Epithelial cell of esophagus (primary cell): Measurements from ENCODE around the gene PRRT1.
"Not testable (repeated sequence)": the region's sequence is repeated elsewhere in the genome, so short reads cannot be mapped to it uniquely, and the experiment has no call there.

Experiments used
- DNase-seq: peaks from one replicate; pipeline ENCODE4 v3.0.0; 2010; ENCODE audit warnings: low read depth
- H3K4me3 ChIP-seq: 2 replicates; pipeline ENCODE4 v1.5.1; 2011; ENCODE audit warnings: mild to moderate bottlenecking, low read length, control low read depth
- TF ChIP-seq, protein P1 (sequence below): IDR thresholded peaks from 2 replicates; pipeline ENCODE4 v1.5.1; 2011; ENCODE audit warnings: low read depth, mild to moderate bottlenecking, low read length, control low read depth, inconsistent platforms; ENCODE audit not compliant: insufficient read depth; ENCODE audit errors: missing control alignments

PRRT1 gene

DNA sequence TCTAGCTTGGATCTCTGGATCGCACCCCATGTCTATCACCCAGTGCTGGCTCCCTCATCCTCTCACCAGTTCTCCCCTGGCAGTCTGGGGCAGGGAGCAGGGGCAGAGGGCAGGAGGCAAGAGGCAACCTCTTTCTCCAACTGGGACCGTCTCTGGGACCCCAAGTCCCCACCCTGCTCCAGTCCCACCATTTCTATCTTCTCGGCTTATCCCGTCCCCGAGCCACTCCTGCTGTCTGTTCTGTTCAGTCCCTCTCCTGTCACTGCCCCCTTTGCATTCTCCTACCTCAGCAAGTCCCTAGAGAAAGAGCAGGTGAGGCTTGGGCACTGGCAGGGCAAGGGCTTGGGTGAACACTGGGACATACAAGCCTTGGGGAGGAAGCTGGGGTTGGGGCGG, 42.0 kb downstream of the PRRT1 start:
- no peak for DNase-seq
- TF ChIP-seq, protein P1, sequence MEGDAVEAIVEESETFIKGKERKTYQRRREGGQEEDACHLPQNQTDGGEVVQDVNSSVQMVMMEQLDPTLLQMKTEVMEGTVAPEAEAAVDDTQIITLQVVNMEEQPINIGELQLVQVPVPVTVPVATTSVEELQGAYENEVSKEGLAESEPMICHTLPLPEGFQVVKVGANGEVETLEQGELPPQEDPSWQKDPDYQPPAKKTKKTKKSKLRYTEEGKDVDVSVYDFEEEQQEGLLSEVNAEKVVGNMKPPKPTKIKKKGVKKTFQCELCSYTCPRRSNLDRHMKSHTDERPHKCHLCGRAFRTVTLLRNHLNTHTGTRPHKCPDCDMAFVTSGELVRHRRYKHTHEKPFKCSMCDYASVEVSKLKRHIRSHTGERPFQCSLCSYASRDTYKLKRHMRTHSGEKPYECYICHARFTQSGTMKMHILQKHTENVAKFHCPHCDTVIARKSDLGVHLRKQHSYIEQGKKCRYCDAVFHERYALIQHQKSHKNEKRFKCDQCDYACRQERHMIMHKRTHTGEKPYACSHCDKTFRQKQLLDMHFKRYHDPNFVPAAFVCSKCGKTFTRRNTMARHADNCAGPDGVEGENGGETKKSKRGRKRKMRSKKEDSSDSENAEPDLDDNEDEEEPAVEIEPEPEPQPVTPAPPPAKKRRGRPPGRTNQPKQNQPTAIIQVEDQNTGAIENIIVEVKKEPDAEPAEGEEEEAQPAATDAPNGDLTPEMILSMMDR, result no peak
- no peak overlapping the region for H3K4me3 ChIP-seq

DNA sequence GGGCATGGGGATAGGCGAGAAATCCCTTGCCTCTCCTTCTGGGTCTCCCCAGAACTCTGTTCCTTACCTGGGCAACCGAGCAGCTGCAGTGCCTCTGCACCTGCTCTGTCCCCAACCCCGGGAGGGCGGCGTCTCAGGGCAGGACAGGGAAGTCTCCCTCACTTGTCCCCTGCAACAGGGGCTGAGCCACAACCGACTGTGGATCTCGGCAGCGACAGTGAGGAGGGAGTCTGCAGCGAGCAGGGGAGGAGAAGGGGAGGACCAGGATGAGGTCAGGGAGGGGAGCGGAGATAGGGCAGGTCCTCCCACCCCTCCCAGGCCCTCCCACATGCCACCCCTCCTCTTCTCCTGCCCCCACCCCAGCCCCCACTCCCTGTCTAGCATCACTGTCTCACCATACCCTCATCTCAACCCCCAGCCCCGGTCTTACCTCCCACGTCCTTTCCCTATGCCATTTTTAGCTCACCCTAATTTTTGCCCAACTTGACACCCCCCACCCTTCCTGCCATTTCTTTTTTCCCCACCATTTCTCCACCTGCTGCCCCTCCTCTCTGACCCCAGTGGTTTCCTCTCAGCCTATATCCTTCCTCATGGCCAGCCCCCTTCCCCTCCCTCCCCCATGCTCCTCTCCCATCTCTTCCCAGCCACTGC, 42.5 kb downstream of the PRRT1 start, which contains the start of gene TNXB:
TSS of gene TNXB (minus strand) at position 225 of the 651 bp plus-strand sequence. CDS start 11,140 bp downstream, outside the sequence.
- TF ChIP-seq, protein P1, result no peak
- no peak for DNase-seq
- no peak within 1 kb of the TSS for H3K4me3 ChIP-seq

DNA sequence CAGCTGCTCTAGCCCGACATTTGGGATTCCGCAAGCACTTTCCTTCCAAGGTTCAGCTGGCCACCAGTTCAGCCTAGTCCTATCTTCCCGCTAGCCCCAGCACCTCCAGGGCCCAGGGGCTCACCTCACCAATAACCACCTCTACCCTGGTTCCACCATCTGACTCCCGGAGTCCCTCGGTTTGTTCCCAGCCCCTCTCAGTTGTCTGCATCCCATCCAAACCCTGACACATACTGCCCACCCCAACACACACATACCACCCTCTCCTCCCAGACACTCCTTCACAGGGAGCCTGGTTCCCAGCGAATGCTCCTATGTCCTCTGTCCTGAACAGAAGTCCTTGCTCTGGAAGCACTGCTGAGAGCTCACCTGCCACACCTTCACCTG, 43.0 kb downstream of the PRRT1 start:
- no peak for DNase-seq
- no peak overlapping the region for H3K4me3 ChIP-seq
- TF ChIP-seq, protein P1, result no peak

DNA sequence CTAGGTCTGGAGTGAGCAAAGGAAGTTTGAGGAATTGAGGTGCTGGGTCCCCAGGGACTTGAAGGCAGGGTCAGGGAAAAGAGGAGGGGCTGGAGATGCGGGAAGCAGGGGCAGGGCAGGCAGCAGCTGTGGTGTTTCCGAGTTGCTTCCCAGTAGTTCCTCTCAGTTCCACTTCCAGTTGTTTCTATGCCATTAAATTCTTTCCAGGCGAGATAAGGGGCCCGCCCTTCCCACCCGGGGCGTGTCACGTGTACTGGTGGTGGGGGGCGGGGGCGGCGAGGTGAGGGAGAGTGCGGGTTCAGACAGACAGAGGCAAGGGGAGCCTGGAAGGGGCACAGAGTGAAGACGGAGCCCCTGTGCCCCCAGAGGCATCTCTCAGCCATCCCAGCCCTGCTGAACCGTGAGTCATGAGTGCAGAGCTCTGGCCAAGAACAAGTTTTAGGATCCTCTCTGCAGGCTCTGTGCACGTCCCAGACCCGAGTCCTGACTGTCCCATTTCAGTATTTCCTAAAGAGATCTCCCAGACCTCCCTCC, 43.6 kb downstream of the PRRT1 start:
- TF ChIP-seq, protein P1, result no peak
- H3K4me3 ChIP-seq, result no peak overlapping the region

DNA sequence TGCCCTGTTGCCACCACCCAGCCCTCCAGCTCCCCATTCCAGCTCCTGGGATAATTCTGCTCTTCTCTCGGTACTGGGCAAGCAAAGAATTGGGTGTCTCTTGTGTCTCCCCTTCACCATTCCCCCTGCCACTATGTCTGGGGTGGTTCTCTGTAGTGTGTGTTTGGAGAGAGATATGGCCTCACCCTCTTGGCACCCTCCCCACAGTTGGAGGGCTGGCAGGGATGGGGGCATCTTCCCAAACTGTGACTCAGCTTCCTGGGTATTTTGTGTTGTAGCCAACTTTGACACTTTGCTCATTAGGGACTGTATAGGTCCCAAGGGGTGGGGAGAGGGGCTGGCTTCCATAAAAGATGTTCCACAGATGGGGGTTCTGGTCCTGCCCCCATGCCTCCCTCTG, 44.3 kb downstream of the PRRT1 start:
- DNase-seq, result no peak
- no peak overlapping the region for H3K4me3 ChIP-seq
- TF ChIP-seq, protein P1, result no peak

More for the DNA sequence above, 43.6 kb downstream of the PRRT1 start:
- DNase-seq, result no peak

DNA sequence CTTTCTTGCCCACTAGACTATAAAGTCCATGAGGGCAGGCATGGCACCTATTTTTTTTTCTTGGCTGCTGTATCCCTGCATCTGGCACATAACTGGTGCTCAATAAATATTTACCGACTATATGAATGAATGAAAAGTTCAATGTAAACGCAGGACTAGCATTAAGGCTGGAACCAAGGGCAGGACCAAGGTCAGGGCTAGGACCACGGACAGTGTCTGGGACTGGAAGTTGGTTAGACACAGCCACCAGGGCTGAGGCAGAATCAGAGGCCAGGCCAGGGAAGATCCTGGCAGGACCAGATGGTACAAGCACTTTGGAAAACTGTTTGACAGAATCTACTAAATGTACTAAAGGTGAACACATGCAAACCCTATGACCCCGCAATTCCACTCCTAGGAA, 46.3 kb downstream of the PRRT1 start:
- DNase-seq, result no peak
- no peak overlapping the region for H3K4me3 ChIP-seq
- TF ChIP-seq, protein P1, result no peak

DNA sequence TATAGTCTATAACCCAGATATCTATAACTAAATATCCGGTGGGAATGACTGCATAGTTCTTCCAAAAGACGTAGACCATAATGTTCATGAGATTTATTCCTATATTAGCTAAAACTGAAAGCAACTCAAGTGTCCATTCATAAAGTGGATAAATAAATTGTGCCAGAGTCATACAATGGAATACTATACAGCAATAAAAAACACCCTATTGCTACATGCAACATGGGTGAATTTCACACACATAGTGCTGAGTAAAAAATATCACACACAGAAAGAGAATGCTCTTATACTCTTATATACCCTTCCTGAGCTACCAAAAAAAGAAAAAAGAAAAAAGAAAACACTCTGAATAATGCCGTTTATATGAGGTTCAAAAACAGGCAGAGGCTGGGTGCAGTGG, 49.5 kb downstream of the PRRT1 start:
- no peak for DNase-seq
- no peak overlapping the region for H3K4me3 ChIP-seq
- TF ChIP-seq, protein P1, result no peak

DNA sequence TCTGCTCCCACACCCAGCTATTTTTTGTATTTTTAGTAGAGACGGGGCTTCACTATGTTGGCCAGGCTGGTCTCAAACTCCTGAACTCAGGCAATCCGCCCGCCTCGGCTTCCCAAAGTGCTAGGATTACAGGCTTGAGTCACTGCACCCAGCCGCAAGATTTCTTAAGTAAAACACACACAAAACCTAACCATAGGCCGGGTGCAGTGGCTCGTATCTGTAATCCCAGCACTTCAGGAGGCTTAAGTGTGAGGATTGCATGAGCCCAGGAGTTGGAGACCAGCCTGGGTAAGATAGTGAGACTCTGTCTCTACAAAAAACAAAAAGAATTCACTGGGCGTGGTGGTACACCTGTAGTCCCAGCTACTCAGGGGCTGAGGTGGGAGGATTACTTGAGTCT, 51.5 kb downstream of the PRRT1 start:
- not testable (repeated sequence) for H3K4me3 ChIP-seq, DNase-seq
